ENCODE measurements around the gene ABT1. TPM values are rescaled to one million over a fixed set of nuclear protein-coding genes. Genes with fewer than 3 reads are reported as not detected.

ABT1 gene
- total RNA-seq, 1 experiment from 2014 or later: 21.6 TPM

DNA sequence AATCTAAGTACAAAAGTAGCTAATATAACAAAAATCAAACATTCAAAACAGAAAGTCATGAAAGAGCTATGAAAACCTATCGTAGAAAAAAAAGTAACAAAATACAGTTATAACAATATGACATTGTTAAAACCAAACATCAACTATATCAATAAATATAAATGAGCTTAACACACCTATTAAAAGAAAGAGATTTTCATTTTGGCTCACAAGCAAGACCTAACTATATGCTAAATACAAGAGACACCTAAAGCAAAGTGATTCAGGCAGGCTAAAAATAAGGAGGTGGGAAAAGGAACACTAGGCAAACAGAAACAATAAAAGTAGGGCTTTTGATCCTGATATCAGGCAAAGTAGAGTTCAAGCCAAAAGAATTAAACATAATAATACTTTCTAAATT, 49.3 kb downstream of the ABT1 start:
- DNase-seq (ENCODE audit: low spot score) (no peak), ATAC-seq (no peak)
- H3K36me3 Mint-ChIP-seq: peaks cover 40% of the 10 kb centered on the region
- no peaks in the 10 kb centered on the region for H3K27me3 Mint-ChIP-seq (ENCODE audit: low read depth)
- ChIA-PET POLR2A (no interaction called here), CTCF (no interaction called here)
- TF ChIP-seq FOXK1 (CRISPR knock-in tag; IDR thresholded peaks at IDR 0.05) (no peak), TP53 (CRISPR knock-in tag; IDR thresholded peaks at IDR 0.05) (no peak)
- TF ChIP-seq, protein P1, sequence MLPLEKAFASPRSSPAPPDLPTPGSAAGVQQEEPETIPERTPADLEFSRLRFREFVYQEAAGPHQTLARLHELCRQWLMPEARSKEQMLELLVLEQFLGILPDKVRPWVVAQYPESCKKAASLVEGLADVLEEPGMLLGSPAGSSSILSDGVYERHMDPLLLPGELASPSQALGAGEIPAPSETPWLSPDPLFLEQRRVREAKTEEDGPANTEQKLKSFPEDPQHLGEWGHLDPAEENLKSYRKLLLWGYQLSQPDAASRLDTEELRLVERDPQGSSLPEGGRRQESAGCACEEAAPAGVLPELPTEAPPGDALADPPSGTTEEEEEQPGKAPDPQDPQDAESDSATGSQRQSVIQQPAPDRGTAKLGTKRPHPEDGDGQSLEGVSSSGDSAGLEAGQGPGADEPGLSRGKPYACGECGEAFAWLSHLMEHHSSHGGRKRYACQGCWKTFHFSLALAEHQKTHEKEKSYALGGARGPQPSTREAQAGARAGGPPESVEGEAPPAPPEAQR (CRISPR knock-in tag; IDR thresholded peaks at IDR 0.05): no peak
- TF ChIP-seq, protein P2, sequence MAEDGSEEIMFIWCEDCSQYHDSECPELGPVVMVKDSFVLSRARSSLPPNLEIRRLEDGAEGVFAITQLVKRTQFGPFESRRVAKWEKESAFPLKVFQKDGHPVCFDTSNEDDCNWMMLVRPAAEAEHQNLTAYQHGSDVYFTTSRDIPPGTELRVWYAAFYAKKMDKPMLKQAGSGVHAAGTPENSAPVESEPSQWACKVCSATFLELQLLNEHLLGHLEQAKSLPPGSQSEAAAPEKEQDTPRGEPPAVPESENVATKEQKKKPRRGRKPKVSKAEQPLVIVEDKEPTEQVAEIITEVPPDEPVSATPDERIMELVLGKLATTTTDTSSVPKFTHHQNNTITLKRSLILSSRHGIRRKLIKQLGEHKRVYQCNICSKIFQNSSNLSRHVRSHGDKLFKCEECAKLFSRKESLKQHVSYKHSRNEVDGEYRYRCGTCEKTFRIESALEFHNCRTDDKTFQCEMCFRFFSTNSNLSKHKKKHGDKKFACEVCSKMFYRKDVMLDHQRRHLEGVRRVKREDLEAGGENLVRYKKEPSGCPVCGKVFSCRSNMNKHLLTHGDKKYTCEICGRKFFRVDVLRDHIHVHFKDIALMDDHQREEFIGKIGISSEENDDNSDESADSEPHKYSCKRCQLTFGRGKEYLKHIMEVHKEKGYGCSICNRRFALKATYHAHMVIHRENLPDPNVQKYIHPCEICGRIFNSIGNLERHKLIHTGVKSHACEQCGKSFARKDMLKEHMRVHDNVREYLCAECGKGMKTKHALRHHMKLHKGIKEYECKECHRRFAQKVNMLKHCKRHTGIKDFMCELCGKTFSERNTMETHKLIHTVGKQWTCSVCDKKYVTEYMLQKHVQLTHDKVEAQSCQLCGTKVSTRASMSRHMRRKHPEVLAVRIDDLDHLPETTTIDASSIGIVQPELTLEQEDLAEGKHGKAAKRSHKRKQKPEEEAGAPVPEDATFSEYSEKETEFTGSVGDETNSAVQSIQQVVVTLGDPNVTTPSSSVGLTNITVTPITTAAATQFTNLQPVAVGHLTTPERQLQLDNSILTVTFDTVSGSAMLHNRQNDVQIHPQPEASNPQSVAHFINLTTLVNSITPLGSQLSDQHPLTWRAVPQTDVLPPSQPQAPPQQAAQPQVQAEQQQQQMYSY (CRISPR knock-in tag; IDR thresholded peaks at IDR 0.05): no peak
- peaks cover 12% of the 10 kb centered on the region for H3K9me3 Mint-ChIP-seq
- H3K4me1 Mint-ChIP-seq: no peaks in the 10 kb centered on the region
- no peak overlapping the region for H3K27ac Mint-ChIP-seq
- H3K4me3 Mint-ChIP-seq: no peak overlapping the region

Other genes starting within 250 kb of the ABT1 start
- gene BTN3A2, start 231.8 kb upstream of the ABT1 start, total RNA-seq (2021): 3.4 to 7.4 TPM (median 7.0 TPM) in 3 replicates
- gene BTN2A2, start 213.8 kb upstream of the ABT1 start, total RNA-seq (2021): 15.6 to 18.0 TPM (median 16.2 TPM) in 3 replicates
- 4.5 to 7.3 TPM (median 7.2 TPM) in 3 replicates for gene BTN3A1, start 194.7 kb upstream of the ABT1 start, total RNA-seq (2021)
- 4.3 to 4.5 TPM (median 4.5 TPM) in 3 replicates for gene BTN3A3, start 156.4 kb upstream of the ABT1 start, total RNA-seq (2021)
- gene BTN2A1, start 139.0 kb upstream of the ABT1 start, total RNA-seq (2021): 9.3 to 9.9 TPM (median 9.5 TPM) in 3 replicates
- 0.14 to 0.15 TPM in 2 of 3 replicates, not detected in the other for gene BTN1A1, start 96.7 kb upstream of the ABT1 start, total RNA-seq (2021)
- 57.1 to 67.4 TPM (median 57.6 TPM) in 3 replicates for gene HMGN4, start 58.6 kb upstream of the ABT1 start, total RNA-seq (2021)
- 42.9 to 50.8 TPM (median 47.3 TPM) in 3 replicates for gene ZNF322, start 62.8 kb downstream of the ABT1 start, total RNA-seq (2021)